Transverse colon (tissue), 3 donors: ENCODE data around the gene ABCG2.

ENCODE experiments used
- EP300 ChIP-seq: sonication (generic); formaldehyde crosslinking; IDR thresholded peaks from one replicate; pipeline ENCODE4 v1.6.1; 2017; ENCODE audit warnings: antibody characterized with exemption, low read depth
- TF ChIP-seq, protein P1 (sequence below), 5 experiments: fragments of 200-600 bp in 3 of 5; fragments of 450-650 bp in 2 of 5; sonication (generic) in 3 of 5; IDR thresholded peaks; 1 replicate in 2 of 5; 2 replicates in 3 of 5; pipeline ENCODE4 v1.5.1; 2016 to 2017; ENCODE audit warnings: antibody characterized with exemption in 5 of 5, inconsistent platforms in 3 of 5, mild to moderate bottlenecking in 2 of 5, moderate library complexity in 1 of 5

DNA sequence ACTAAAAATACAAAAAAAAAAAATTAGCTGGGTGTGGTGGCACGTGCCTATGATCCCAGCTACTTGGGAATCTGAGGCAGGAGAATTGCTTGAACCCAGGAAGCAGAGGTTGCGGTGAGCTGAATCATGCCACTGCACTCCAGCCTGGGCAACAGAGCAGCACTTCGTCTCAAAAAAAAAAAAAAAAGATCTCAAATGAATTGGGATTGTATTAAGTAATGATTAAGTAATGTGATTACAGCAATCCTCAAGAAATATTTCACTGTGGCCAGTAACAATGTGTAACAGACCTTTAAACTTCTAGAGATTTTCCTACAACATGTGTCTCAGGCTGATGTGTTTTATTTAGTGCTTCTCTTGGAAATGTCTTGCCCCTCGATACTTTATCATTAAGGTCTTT, 104.2 kb downstream of the ABCG2 start:
- TF ChIP-seq, protein P1, sequence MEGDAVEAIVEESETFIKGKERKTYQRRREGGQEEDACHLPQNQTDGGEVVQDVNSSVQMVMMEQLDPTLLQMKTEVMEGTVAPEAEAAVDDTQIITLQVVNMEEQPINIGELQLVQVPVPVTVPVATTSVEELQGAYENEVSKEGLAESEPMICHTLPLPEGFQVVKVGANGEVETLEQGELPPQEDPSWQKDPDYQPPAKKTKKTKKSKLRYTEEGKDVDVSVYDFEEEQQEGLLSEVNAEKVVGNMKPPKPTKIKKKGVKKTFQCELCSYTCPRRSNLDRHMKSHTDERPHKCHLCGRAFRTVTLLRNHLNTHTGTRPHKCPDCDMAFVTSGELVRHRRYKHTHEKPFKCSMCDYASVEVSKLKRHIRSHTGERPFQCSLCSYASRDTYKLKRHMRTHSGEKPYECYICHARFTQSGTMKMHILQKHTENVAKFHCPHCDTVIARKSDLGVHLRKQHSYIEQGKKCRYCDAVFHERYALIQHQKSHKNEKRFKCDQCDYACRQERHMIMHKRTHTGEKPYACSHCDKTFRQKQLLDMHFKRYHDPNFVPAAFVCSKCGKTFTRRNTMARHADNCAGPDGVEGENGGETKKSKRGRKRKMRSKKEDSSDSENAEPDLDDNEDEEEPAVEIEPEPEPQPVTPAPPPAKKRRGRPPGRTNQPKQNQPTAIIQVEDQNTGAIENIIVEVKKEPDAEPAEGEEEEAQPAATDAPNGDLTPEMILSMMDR (IDR thresholded peaks at IDR 0.05): no peak
- no peak for TF ChIP-seq EP300
